Ascending aorta (tissue), 2 donors: Measurements from ENCODE around the gene SHISA7. TPM values are rescaled to one million over a fixed set of nuclear protein-coding genes. Genes with fewer than 3 reads are reported as not detected.

Experiments used
- DNase-seq, 2 donors: peaks; one replicate each; pipeline ENCODE4 v3.0.0-alpha.2; 2019; ENCODE audit warnings: low spot score in 2 of 2
- H3K27ac ChIP-seq, 2 donors: fragments of 200-600 bp; sonication (generic); one replicate each; pipeline ENCODE4 v1.5.1; 2016 to 2017; ENCODE audit warnings: mild to moderate bottlenecking in 1 of 2
- H3K27me3 ChIP-seq: fragments of 200-600 bp; sonication (generic); one replicate; pipeline ENCODE4 v1.5.1; 2017
- H3K36me3 ChIP-seq, 2 donors: fragments of 200-600 bp; sonication (generic); one replicate each; pipeline ENCODE4 v1.5.1; 2016
- H3K4me1 ChIP-seq, 2 donors: fragments of 200-600 bp; sonication (generic); one replicate each; pipeline ENCODE4 v1.5.1; 2016 to 2017; ENCODE audit warnings: mild to moderate bottlenecking in 1 of 2
- H3K4me3 ChIP-seq, 2 donors: fragments of 200-600 bp; sonication (generic); one replicate each; pipeline ENCODE4 v1.5.1; 2016 to 2017; ENCODE audit warnings: mild to moderate bottlenecking in 1 of 2
- H3K9me3 ChIP-seq, 2 donors: fragments of 200-600 bp; sonication (generic); one replicate each; pipeline ENCODE4 v1.5.1; 2016
- CTCF ChIP-seq, 3 experiments: fragments of 200-600 bp in 2 of 3; fragments of 450-650 bp in 1 of 3; sonication (generic) in 2 of 3; IDR thresholded peaks; one replicate each; pipeline ENCODE4 v1.5.1; 2016 to 2019; ENCODE audit warnings: antibody characterized with exemption in 3 of 3, mild to moderate bottlenecking in 1 of 3, moderate library complexity in 1 of 3
- intact Hi-C: fragments of 100-400 bp; cut with DNase I; formaldehyde crosslinking; loops from one replicate; pipeline ENCODE4 v1.15.1; 2023
- total RNA-seq: library from RNA; depleted of rRNA; stranded (reverse); fragments of >200 nt; gene quantifications from one replicate; pipeline ENCODE4 v1.1.0, GENCODE V29; 2016

Gene SHISA7
- total RNA-seq, 1 donor from 2014 or later = 0.85 TPM

DNA sequence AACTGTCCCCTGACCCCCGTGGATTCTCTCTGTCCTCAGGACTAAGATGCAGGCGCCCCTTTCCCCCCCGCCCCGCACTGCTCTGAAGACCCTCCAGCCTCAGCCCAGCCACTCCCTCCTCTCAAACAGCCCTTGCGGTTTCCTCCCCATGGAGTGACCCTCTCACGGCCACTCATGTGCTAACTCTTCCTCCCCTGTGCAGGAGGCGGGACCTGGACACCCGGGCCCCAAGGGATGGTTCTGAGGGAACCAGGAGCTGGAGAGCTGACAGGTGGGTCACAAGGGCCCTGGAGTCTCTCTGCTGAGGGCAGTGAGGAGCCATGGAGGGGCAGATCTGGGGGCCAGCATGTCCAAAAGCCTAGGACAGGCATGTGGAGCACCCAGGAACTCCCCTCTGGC lies 16.4 kb upstream of the SHISA7 start:
- H3K27me3 ChIP-seq = no peaks in the 10 kb centered on the region
- peaks cover 0 to 7% of the 10 kb centered on the region in 2 donors for H3K36me3 ChIP-seq
- DNase-seq = no peak
- H3K4me3 ChIP-seq = no peak overlapping the region
- no peaks in the 10 kb centered on the region for H3K9me3 ChIP-seq
- no peak overlapping the region for H3K27ac ChIP-seq
- H3K4me1 ChIP-seq = peaks cover 0 to 5% of the 10 kb centered on the region in 2 donors
- TF ChIP-seq CTCF (IDR thresholded peaks at IDR 0.05) = no peak
- intact Hi-C loops = no loop called here

GRCh38 chr19:55457683-55458457 lies 14.8 kb upstream of the SHISA7 start:
- DNase-seq = no peak
- Histone ChIP-seq H3K4me1 (peaks cover 0 to 5% of the 10 kb centered on the region in 2 donors), H3K36me3 (peaks cover 0 to 7% of the 10 kb centered on the region in 2 donors), H3K27me3 (peaks cover 3% of the 10 kb centered on the region), H3K9me3 (no peaks in the 10 kb centered on the region), H3K27ac (no peak overlapping the region), H3K4me3 (no peak overlapping the region)
- TF ChIP-seq CTCF (IDR thresholded peaks at IDR 0.05) = no peak
- intact Hi-C loops = no loop called here

DNA sequence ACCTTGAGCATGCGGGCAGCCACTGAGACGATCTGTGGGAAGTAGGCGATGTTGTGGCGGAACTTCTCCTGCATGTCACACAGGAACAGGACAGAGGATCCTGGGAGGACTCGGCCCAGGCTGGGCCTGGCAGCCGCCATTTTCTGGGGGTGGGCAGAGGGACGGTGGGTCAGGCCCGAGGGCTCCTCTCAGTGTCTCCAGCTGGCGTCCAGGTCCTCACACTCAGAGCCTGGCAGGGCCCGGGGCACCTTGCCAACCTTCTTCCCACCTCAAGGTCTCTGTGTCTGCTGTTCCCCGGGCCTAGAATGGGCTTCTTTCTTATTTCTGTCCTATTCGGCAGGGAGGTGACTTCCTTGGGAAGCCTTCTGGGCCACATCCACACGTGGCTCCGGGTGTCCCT lies 13.2 kb upstream of the SHISA7 start:
- DNase-seq = no peak
- no peak for TF ChIP-seq CTCF (IDR thresholded peaks at IDR 0.05)
- Histone ChIP-seq H3K27ac (no peak overlapping the region), H3K36me3 (peaks cover 0 to 7% of the 10 kb centered on the region in 2 donors), H3K27me3 (peaks cover 19% of the 10 kb centered on the region), H3K4me3 (no peak overlapping the region), H3K4me1 (peaks cover 0 to 16% of the 10 kb centered on the region in 2 donors), H3K9me3 (no peaks in the 10 kb centered on the region)
- intact Hi-C loops = no loop called here

GRCh38 chr19:55455576-55456235 lies 12.6 kb upstream of the SHISA7 start:
- intact Hi-C loops = no loop called here
- H3K36me3 ChIP-seq = peaks cover 0 to 7% of the 10 kb centered on the region in 2 donors
- no peak for DNase-seq

GRCh38 chr19:55454787-55455243 lies 11.7 kb upstream of the SHISA7 start:
- H3K4me1 ChIP-seq = peaks cover 0 to 11% of the 10 kb centered on the region in 2 donors
- no peak overlapping the region for H3K27ac ChIP-seq
- no peak overlapping the region for H3K4me3 ChIP-seq
- H3K27me3 ChIP-seq = peaks cover 19% of the 10 kb centered on the region
- peaks cover 0 to 7% of the 10 kb centered on the region in 2 donors for H3K36me3 ChIP-seq
- no peaks in the 10 kb centered on the region for H3K9me3 ChIP-seq
- DNase-seq = no peak
- intact Hi-C loops = no loop called here
- peak in 2 of 3 experiments; percentile 20 to 43 for TF ChIP-seq CTCF (IDR thresholded peaks at IDR 0.05)

More at GRCh38 chr19:55455576-55456235, 12.6 kb upstream of the SHISA7 start:
- no peak for TF ChIP-seq CTCF (IDR thresholded peaks at IDR 0.05)
- H3K4me1 ChIP-seq = peaks cover 0 to 15% of the 10 kb centered on the region in 2 donors
- no peak overlapping the region for H3K4me3 ChIP-seq
- no peaks in the 10 kb centered on the region for H3K9me3 ChIP-seq
- H3K27ac ChIP-seq = no peak overlapping the region
- H3K27me3 ChIP-seq = peaks cover 19% of the 10 kb centered on the region
